ENCODE data around the gene AKNA.

DNA sequence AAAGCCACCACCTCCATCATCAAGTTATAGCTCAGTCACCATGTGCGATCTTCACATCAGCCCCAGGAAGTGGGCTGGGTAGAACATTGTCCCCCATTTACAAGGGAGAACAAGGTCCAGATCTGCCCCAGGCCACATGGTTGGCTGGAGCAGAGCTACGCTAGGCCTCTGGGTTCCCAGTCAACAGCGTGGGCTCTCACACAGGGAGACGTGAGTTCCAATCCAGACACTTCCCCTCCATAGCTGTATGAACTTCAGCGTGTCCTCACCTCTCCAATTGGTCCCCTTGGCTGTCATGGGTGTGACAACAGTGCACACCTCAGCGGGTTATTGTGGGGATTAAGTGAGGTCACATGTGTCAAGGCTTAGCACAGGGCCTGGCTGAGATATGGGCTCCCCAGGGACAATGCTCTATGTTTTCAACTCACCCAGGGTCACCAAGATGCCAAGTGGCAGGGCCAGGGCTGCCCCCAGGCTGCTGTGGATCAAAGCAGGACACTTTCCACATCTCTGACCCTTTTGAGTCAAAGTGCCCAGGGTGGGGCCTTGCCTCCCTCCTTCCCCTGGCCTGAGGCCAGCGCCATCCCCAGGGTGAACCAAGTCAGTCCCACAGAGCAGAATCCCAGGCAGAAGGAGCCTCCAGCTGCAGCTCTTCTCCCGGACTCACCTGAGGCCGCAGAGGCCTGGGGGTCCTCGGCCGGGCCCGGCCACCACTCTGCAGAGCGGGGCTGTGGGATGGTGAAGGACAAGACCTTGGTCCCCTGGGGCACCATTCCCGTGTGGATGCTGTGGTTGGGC lies 19.8 kb downstream of the AKNA start:
- TF ChIP-seq, protein P1, sequence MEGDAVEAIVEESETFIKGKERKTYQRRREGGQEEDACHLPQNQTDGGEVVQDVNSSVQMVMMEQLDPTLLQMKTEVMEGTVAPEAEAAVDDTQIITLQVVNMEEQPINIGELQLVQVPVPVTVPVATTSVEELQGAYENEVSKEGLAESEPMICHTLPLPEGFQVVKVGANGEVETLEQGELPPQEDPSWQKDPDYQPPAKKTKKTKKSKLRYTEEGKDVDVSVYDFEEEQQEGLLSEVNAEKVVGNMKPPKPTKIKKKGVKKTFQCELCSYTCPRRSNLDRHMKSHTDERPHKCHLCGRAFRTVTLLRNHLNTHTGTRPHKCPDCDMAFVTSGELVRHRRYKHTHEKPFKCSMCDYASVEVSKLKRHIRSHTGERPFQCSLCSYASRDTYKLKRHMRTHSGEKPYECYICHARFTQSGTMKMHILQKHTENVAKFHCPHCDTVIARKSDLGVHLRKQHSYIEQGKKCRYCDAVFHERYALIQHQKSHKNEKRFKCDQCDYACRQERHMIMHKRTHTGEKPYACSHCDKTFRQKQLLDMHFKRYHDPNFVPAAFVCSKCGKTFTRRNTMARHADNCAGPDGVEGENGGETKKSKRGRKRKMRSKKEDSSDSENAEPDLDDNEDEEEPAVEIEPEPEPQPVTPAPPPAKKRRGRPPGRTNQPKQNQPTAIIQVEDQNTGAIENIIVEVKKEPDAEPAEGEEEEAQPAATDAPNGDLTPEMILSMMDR (IDR thresholded peaks at IDR 0.05; ENCODE audit: low read length): no peak
- TF ChIP-seq EZH2 (IDR thresholded peaks at IDR 0.05; ENCODE audit: borderline replicate concordance, low read length): no peak

Data from OCI-LY1 (cell line).